ENCODE data around the gene CELSR1. TPM values are rescaled to one million over a fixed set of nuclear protein-coding genes. Genes with fewer than 3 reads are reported as not detected.

CELSR1 gene
- total and polyA plus RNA-seq, 9 donors = 0.63 to 25.2 (median 2.9) TPM

DNA sequence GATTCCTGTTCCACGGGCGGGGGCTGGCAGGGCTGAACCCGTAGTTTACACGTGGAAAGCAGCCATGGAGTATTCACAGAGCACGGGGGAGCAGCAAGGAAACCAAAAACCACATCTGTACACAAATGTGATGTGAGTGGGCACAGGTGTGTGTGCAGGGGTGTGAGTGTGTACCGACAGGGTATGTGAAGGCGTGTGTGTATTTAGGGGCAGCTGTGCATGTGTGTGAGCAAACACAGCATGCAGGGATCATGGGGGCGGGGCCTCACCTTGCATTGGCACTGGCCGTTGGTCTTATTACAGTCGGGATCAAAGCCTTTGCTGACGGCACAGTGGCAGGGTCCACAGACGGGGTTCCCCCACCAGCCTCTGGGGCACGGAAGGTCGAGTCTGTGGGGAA is 143.5 kb downstream of the CELSR1 start:
- no peak overlapping the region for H3K27ac ChIP-seq
- H3K4me3 ChIP-seq = no peak overlapping the region
- H3K4me1 ChIP-seq (ENCODE audit: insufficient read depth) = peaks cover 3% of the 10 kb centered on the region
- TF ChIP-seq POLR2A (IDR thresholded peaks at IDR 0.05) = no peak
- TF ChIP-seq EP300 (IDR thresholded peaks at IDR 0.05) = no peak
- TF ChIP-seq, protein P1, sequence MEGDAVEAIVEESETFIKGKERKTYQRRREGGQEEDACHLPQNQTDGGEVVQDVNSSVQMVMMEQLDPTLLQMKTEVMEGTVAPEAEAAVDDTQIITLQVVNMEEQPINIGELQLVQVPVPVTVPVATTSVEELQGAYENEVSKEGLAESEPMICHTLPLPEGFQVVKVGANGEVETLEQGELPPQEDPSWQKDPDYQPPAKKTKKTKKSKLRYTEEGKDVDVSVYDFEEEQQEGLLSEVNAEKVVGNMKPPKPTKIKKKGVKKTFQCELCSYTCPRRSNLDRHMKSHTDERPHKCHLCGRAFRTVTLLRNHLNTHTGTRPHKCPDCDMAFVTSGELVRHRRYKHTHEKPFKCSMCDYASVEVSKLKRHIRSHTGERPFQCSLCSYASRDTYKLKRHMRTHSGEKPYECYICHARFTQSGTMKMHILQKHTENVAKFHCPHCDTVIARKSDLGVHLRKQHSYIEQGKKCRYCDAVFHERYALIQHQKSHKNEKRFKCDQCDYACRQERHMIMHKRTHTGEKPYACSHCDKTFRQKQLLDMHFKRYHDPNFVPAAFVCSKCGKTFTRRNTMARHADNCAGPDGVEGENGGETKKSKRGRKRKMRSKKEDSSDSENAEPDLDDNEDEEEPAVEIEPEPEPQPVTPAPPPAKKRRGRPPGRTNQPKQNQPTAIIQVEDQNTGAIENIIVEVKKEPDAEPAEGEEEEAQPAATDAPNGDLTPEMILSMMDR (IDR thresholded peaks at IDR 0.05) = no peak
- no peaks in the 10 kb centered on the region for H3K27me3 ChIP-seq
- intact Hi-C loops (cut with DNase I) = loop anchor here in 1 of 4 donors (5.0 to 10.0 kb wide), 2 partner anchors 272 to 399 kb away; no protein-coding TSS in a partner anchor
- 59 to 67% (median 66%) methylated on average over 14 of the region's 14 CpGs for WGBS, 3 donors
- no peaks in the 10 kb centered on the region for H3K9me3 ChIP-seq
- no peak for DNase-seq
- H3K36me3 ChIP-seq = no peaks in the 10 kb centered on the region

DNA sequence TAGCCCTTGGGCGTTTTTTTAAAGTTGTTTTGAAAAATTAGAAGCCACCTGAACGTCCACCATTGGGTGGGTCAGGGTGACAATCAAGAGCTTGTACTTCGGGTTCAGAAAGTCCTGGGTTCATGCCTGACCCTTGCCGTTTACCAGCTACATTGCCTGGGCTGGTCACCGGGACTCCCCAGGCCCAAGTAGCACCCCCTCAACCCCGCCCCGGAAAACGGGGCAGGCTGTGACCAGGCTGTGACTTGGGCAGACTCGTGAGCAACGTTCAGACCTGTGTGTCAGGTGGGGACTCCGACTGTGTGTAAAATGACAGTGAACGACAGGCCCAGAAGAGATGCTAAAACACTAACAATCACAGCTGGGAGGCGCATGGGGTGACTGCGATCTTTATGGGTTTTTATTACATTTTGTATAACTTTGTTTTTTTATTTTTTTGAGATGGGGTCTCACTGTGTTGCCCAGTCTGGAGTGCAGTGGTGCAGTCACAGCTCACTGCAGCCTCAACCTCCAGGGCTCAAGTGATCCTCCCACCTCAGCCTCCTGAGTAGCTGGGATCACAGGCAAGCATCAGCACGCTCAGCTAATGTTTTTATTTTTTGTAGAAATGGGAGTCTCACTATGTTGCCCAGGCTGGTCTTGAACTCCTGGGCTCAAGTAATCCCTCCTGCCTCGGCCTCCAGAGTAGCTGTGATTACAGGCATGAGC is 145.1 kb downstream of the CELSR1 start:
- DNase-seq = no peak
- TF ChIP-seq EP300 (IDR thresholded peaks at IDR 0.05) (no peak), POLR2A (IDR thresholded peaks at IDR 0.05) (no peak)
- TF ChIP-seq, protein P1 (IDR thresholded peaks at IDR 0.05) = no peak
- Histone ChIP-seq H3K4me3 (no peak overlapping the region), H3K27me3 (no peaks in the 10 kb centered on the region), H3K27ac (no peak overlapping the region), H3K9me3 (no peaks in the 10 kb centered on the region), H3K36me3 (no peaks in the 10 kb centered on the region), H3K4me1 (ENCODE audit: insufficient read depth) (peaks cover 3% of the 10 kb centered on the region)
- intact Hi-C loops (cut with DNase I) = loop anchor here in 1 of 4 donors (5.0 to 10.0 kb wide), 2 partner anchors 270 to 397 kb away; no protein-coding TSS in a partner anchor
- WGBS, 3 donors = 88 to 90% (median 89%) methylated on average over 16 of the region's 16 CpGs

- Histone ChIP-seq H3K4me3 (no peak overlapping the region), H3K27ac (no peak overlapping the region), H3K9me3 (no peaks in the 10 kb centered on the region), H3K4me1 (ENCODE audit: insufficient read depth) (peaks cover 3% of the 10 kb centered on the region), H3K36me3 (no peaks in the 10 kb centered on the region), H3K27me3 (no peaks in the 10 kb centered on the region)
- intact Hi-C loops (cut with DNase I) = loop anchor here in 1 of 4 donors (5.0 to 10.0 kb wide), 2 partner anchors 269 to 397 kb away; no protein-coding TSS in a partner anchor
- DNase-seq = no peak
- no peak for TF ChIP-seq EP300 (IDR thresholded peaks at IDR 0.05)
- TF ChIP-seq, protein P1 (IDR thresholded peaks at IDR 0.05) = no peak
- TF ChIP-seq POLR2A (IDR thresholded peaks at IDR 0.05) = no peak
- 89 to 94% (median 89%) methylated on average over 36 of the region's 36 CpGs for WGBS, 3 donors
Measured at GRCh38 chr22:46391486-46392136, 145.8 kb downstream of the CELSR1 start.

GRCh38 chr22:46390652-46391301 is 146.6 kb downstream of the CELSR1 start:
- 50 to 80% (median 52%) methylated on average over 32 of the region's 32 CpGs for WGBS, 3 donors
- H3K4me3 ChIP-seq = no peak overlapping the region
- TF ChIP-seq, protein P1 (IDR thresholded peaks at IDR 0.05) = peak in 2 of 3 donors; percentile 18 to 24
- TF ChIP-seq EP300 (IDR thresholded peaks at IDR 0.05) (no peak), POLR2A (IDR thresholded peaks at IDR 0.05) (no peak)

More at GRCh38 chr22:46390652-46391301, 146.6 kb downstream of the CELSR1 start:
- H3K27me3 ChIP-seq = no peaks in the 10 kb centered on the region
- H3K36me3 ChIP-seq = no peaks in the 10 kb centered on the region
- H3K27ac ChIP-seq = no peak overlapping the region
- peaks cover 3% of the 10 kb centered on the region for H3K4me1 ChIP-seq (ENCODE audit: insufficient read depth)
- no peaks in the 10 kb centered on the region for H3K9me3 ChIP-seq
- intact Hi-C loops (cut with DNase I) = loop anchor here in 1 of 4 donors (5.0 to 10.0 kb wide), 2 partner anchors 268 to 396 kb away; no protein-coding TSS in a partner anchor
- DNase-seq = peak; percentile 55 to 76 (median 68)

All from ovary (tissue), 9 donors.